Measurements from ENCODE around the gene TCEAL8. TPM values are rescaled to one million over a fixed set of nuclear protein-coding genes. Genes with fewer than 3 reads are reported as not detected.

The TCEAL8 gene
- total RNA-seq: 10 to 100 TPM; 42.1 to 45.9 TPM

DNA sequence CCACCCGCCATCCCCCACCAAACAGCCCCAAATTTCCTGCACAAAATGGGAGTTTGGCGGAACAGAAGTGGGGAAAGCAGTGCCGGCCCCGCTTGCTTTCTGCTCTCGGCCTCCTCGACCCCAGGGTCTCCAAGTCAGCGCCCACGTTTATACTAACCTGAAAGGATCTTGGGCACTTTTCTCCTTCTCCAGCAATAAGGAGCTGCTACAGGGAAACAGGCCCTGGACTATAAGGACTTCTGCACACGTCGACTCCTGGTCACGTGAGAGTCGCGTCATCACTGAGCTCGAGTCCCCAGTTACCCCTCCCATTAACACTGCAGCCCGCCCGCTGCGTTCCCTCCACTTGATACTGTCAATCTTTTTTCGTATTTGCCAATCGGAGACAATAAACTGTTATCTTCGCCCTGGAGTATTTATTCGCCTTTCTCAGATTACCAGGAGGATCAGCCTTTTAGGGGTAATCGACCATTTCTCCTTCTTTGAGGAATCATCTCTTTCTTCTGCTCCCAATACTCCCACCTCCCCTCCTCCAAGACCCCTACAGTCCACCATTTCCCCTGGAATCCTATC, at the start of gene TCEAL8:
Gene TCEAL8 (minus strand): TSS at position 235 of the 573 bp plus-strand sequence. CDS start 1,176 bp downstream, outside the sequence.

DNA sequence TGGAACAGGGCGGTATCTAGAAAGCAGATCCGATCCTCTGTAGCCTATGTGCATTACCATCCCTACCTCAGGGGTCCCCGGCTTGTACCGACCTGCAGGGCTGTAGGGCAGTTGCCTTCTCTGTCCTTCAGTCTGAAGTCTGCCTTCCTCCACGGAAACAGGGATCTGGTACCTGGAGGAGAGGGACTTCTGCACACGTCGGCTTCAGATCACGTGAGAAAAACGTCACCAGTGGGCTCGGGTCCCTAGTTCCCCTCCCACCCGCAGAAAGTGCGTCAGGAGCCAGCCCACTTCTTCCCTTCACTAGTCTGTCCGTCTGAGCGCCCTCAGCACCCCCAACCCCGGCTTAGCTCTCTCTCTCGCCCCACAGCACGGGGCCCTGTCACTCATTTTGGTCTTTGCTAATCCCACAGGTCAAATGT, 21.6 kb upstream of the TCEAL8 start, which contains the start of gene TCEAL5:
Gene TCEAL5 (minus strand): TSS at position 170 of the 422 bp plus-strand sequence. CDS start 2,187 bp downstream, outside the sequence.

GRCh38 chrX:103214870-103215424, 40.0 kb downstream of the TCEAL8 start, which contains the start of gene BEX4:
BEX4 (plus strand) TSS chrX:103215108; CDS start chrX:103216154, 1,046 bp downstream.

Other genes starting within 250 kb of the TCEAL8 start
- gene BEX1, start 191.0 kb downstream of the TCEAL8 start, total RNA-seq: not detected
- not detected for gene NXF3, start 162.0 kb downstream of the TCEAL8 start, total RNA-seq
- 10 to 100 TPM; 21.1 to 22.7 TPM for gene BEX4, start 40.0 kb downstream of the TCEAL8 start, total RNA-seq
- gene TCEAL5, start 21.6 kb upstream of the TCEAL8 start, total RNA-seq: not detected
- 10 to 100 TPM; 19.6 to 20.2 TPM for gene BEX2, start 55.8 kb upstream of the TCEAL8 start, total RNA-seq
- not detected for gene TCEAL7, start 75.1 kb upstream of the TCEAL8 start, total RNA-seq
- 1 to 10 TPM; 1.4 to 1.6 TPM for gene TCEAL9, start 101.4 kb upstream of the TCEAL8 start, total RNA-seq
- 10 to 100 TPM; 27.2 to 28.5 TPM for gene BEX3, start 121.4 kb upstream of the TCEAL8 start, total RNA-seq

All from activated naive CD4-positive, alpha-beta T cell treated with anti-CD3 and anti-CD28 coated beads, Interleukin-2, amount 10 ng/mL, durations not matched to agents 5 hours and 36 hours (primary cell).